Spleen (tissue), 11 donors: Measurements from ENCODE around the gene TEX2. TPM values are rescaled to one million over a fixed set of nuclear protein-coding genes. Genes with fewer than 3 reads are reported as not detected.

Source experiments
- DNase-seq: peaks from one replicate; pipeline ENCODE4 v3.0.0-alpha.2; 2020
- H3K27ac ChIP-seq, 8 donors: fragments of 200-600 bp; sonication (generic) in 7 of 8; 1 replicate in 4 of 8; 2 replicates in 4 of 8; pipeline versions ENCODE4 v1.5.0 to v1.8.0; 2016 to 2021; ENCODE audit warnings: inconsistent platforms in 4 of 8, mild to moderate bottlenecking in 4 of 8, moderate library complexity in 1 of 8
- H3K27me3 ChIP-seq, 7 donors: fragments of 200-600 bp; sonication (generic) in 6 of 7; replicated peaks in 1 of 7; 1 replicate in 4 of 7; 2 replicates in 3 of 7; pipeline versions ENCODE4 v1.5.0 to v1.8.0; 2016 to 2021; ENCODE audit warnings: inconsistent platforms in 3 of 7, mild to moderate bottlenecking in 1 of 7
- H3K36me3 ChIP-seq, 6 donors: fragments of 200-600 bp; sonication (generic) in 5 of 6; 1 replicate in 4 of 6; 2 replicates in 2 of 6; pipeline versions ENCODE4 v1.5.0 to v1.8.0; 2016 to 2021; ENCODE audit warnings: inconsistent platforms in 2 of 6
- H3K4me1 ChIP-seq, 6 donors: fragments of 200-600 bp; sonication (generic) in 5 of 6; 1 replicate in 3 of 6; 2 replicates in 3 of 6; pipeline versions ENCODE4 v1.5.0 to v1.8.0; 2016 to 2021; ENCODE audit warnings: inconsistent platforms in 3 of 6
- H3K4me3 ChIP-seq, 8 donors: fragments of 200-600 bp; sonication (generic) in 7 of 8; 1 replicate in 4 of 8; 2 replicates in 4 of 8; pipeline versions ENCODE4 v1.5.0 to v1.8.0; 2016 to 2021; ENCODE audit warnings: inconsistent platforms in 4 of 8, mild to moderate bottlenecking in 4 of 8, moderate library complexity in 2 of 8
- H3K9me3 ChIP-seq, 8 donors: fragments of 200-600 bp; sonication (generic) in 7 of 8; 1 replicate in 4 of 8; 2 replicates in 4 of 8; pipeline versions ENCODE4 v1.5.0 to v1.8.0; 2016 to 2021; ENCODE audit warnings: inconsistent platforms in 4 of 8
- CTCF ChIP-seq, 11 experiments: fragments of 200-600 bp in 7 of 11; fragments of 450-650 bp in 4 of 11; sonication (generic) in 4 of 11; IDR thresholded peaks in 8 of 11; conservative IDR thresholded peaks in 3 of 11; 1 replicate in 7 of 11; 2 replicates in 4 of 11; pipeline versions ENCODE4 v1.4.0 to v1.8.0; 2016 to 2021; ENCODE audit warnings: antibody characterized with exemption in 11 of 11, inconsistent platforms in 4 of 11, mild to moderate bottlenecking in 1 of 11
- POLR2A ChIP-seq, 3 donors: fragments of 450-650 bp; IDR thresholded peaks; one replicate each; pipeline ENCODE4 v1.5.1; 2017; ENCODE audit warnings: antibody characterized with exemption in 3 of 3, mild to moderate bottlenecking in 1 of 3
- POLR2AphosphoS5 ChIP-seq, 3 donors: sonication (generic); formaldehyde crosslinking; IDR thresholded peaks; one replicate each; pipeline ENCODE4 v1.5.1; 2017; ENCODE audit warnings: antibody characterized with exemption in 3 of 3
- WGBS, 5 donors: extraction: QIAGEN DNeasy Blood & Tissue Kit in 3 of 5; methylation state at CpG; one replicate each; pipeline versions ENCODE4 v1.1.5 to v1.1.7; 2013 to 2018; 5-methylcytosine and 5-hydroxymethylcytosine counted together
- intact Hi-C: fragments of 100-400 bp; cut with DNase I; formaldehyde crosslinking; loops from one replicate; pipeline ENCODE4 v1.15.0; 2023; ENCODE audit warnings: low total_unique reads
- polyA plus RNA-seq, 3 donors: library from polyadenylated mRNA; stranded (reverse); fragments of 200-250 nt; gene quantifications; one replicate each; pipeline ENCODE4 v1.2.1, GENCODE V29; 2013
- total RNA-seq, 7 donors: library from RNA; depleted of rRNA in 3 of 7; stranded (reverse); fragments of >200 nt in 3 of 7; fragmentation: NEBNext Ultra II Directional in 4 of 7; extraction: Animal tissue kit (Norgen Biotek cat#: 25700) in 4 of 7; gene quantifications; one replicate each; pipeline versions ENCODE4 v1.1.0 to v1.2.1, GENCODE V29; 2016 to 2021
- donor health status: healthy with polysubstance abuse.
- donor health status: DM: no; HTN: no; CAD: no; lungs with moderate emphysema.
- donor health status: DM: no; HTN: no; CAD: no.
- donor health status: Bipolar disorder and iron deficiency.
- donor health status: healthy.
- donor health status: DM: no; HTN: no; CAD: no.
- donor health status: DM: yes; HTN: yes; CAD: no.

TEX2 gene
- total and polyA plus RNA-seq, 10 donors = 3.0 to 44.5 (median 26.7) TPM

- intact Hi-C loops = no loop called here
- Histone ChIP-seq H3K9me3 (no peaks in the 10 kb centered on the region), H3K4me3 (no peak overlapping the region), H3K27me3 (no peaks in the 10 kb centered on the region), H3K36me3 (peaks cover 0 to 87% (median 13%) of the 10 kb centered on the region in 6 donors), H3K27ac (no peak overlapping the region), H3K4me1 (no peaks in the 10 kb centered on the region)
- TF ChIP-seq POLR2A (IDR thresholded peaks at IDR 0.05) (no peak), POLR2AphosphoS5 (IDR thresholded peaks at IDR 0.05) (no peak), CTCF (IDR thresholded peaks at IDR 0.05 in 8 of 11, conservative IDR thresholded peaks at IDR 0.05 in 3 of 11) (no peak)
- no peak for DNase-seq
- WGBS, 5 donors = 85 to 99% (median 96%) methylated on average over 6 of the region's 6 CpGs
These were observed 98.3 kb downstream of the TEX2 start for GRCh38 chr17:64164596-64165285.

- WGBS, 5 donors = 79 to 83% (median 82%) methylated on average over 6 of the region's 6 CpGs
- H3K4me1 ChIP-seq = peaks cover 0 to 7% (median 2%) of the 10 kb centered on the region in 6 donors
- intact Hi-C loops = no loop called here
- H3K27ac ChIP-seq = no peak overlapping the region
- H3K9me3 ChIP-seq = no peaks in the 10 kb centered on the region
- H3K4me3 ChIP-seq = no peak overlapping the region
- no peak for DNase-seq
- peaks cover 0 to 87% (median 11%) of the 10 kb centered on the region in 6 donors for H3K36me3 ChIP-seq
- no peak for TF ChIP-seq POLR2A (IDR thresholded peaks at IDR 0.05)
- TF ChIP-seq POLR2AphosphoS5 (IDR thresholded peaks at IDR 0.05) = no peak
- H3K27me3 ChIP-seq = no peaks in the 10 kb centered on the region
These were observed 99.6 kb downstream of the TEX2 start for GRCh38 chr17:64163468-64163867.

- no peaks in the 10 kb centered on the region for H3K9me3 ChIP-seq
- H3K27me3 ChIP-seq = no peaks in the 10 kb centered on the region
- intact Hi-C loops = no loop called here
- H3K4me3 ChIP-seq = no peak overlapping the region
- no peak for DNase-seq
- 90 to 97% (median 94%) methylated on average over 2 of the region's 2 CpGs for whole genome bisulfite sequencing, 5 donors
- H3K4me1 ChIP-seq = peaks cover 0 to 16% (median 6%) of the 10 kb centered on the region in 6 donors
- TF ChIP-seq POLR2AphosphoS5 (IDR thresholded peaks at IDR 0.05) (no peak), CTCF (IDR thresholded peaks at IDR 0.05 in 8 of 11, conservative IDR thresholded peaks at IDR 0.05 in 3 of 11) (no peak), POLR2A (IDR thresholded peaks at IDR 0.05) (no peak)
- peaks cover 0 to 86% (median 11%) of the 10 kb centered on the region in 6 donors for H3K36me3 ChIP-seq
- no peak overlapping the region for H3K27ac ChIP-seq
These were observed 100.5 kb downstream of the TEX2 start for GRCh38 chr17:64162554-64162953.

- Histone ChIP-seq H3K9me3 (no peaks in the 10 kb centered on the region), H3K4me1 (peaks cover 9 to 26% (median 15%) of the 10 kb centered on the region in 6 donors), H3K4me3 (no peak overlapping the region), H3K27ac (no peak overlapping the region), H3K36me3 (peaks cover 0 to 83% (median 11%) of the 10 kb centered on the region in 6 donors), H3K27me3 (no peaks in the 10 kb centered on the region)
- TF ChIP-seq POLR2AphosphoS5 (IDR thresholded peaks at IDR 0.05) (no peak), CTCF (IDR thresholded peaks at IDR 0.05 in 8 of 11, conservative IDR thresholded peaks at IDR 0.05 in 3 of 11) (no peak), POLR2A (IDR thresholded peaks at IDR 0.05) (no peak)
- 70 to 77% (median 72%) methylated on average over 6 of the region's 6 CpGs for WGBS, 5 donors
- intact Hi-C loops = no loop called here
- no peak for DNase-seq
These were observed 101.5 kb downstream of the TEX2 start for GRCh38 chr17:64161380-64162176.
